H9 (cell line): ENCODE measurements around the gene EXOC2. TPM values are rescaled to one million over a fixed set of nuclear protein-coding genes. Genes with fewer than 3 reads are reported as not detected.
A peak's percentile ranks its signal among the peaks of the same experiment; 100 is the strongest.

Experiments
- DNase-seq: peaks from one replicate; pipeline ENCODE4 v3.0.0-alpha.2; 2017
- H2AFZ ChIP-seq: one replicate; pipeline ENCODE4 v1.6.1; 2013; ENCODE audit warnings: mild to moderate bottlenecking, low read length, control low read depth, moderate library complexity
- H2AK5ac ChIP-seq: 2 replicates; pipeline ENCODE4 v1.6.1; 2013; ENCODE audit warnings: low read length, control low read depth, mixed read lengths; ENCODE audit not compliant: insufficient read length
- H2BK120ac ChIP-seq: one replicate; pipeline ENCODE4 v1.6.1; 2013; ENCODE audit warnings: low read depth, mild to moderate bottlenecking, low read length, control low read depth, inconsistent platforms; ENCODE audit not compliant: poor library complexity, severe bottlenecking
- H2BK12ac ChIP-seq: 2 replicates; pipeline ENCODE4 v1.6.1; 2013; ENCODE audit warnings: low read length, control low read depth, mixed read lengths, low read depth; ENCODE audit not compliant: insufficient read length
- H2BK15ac ChIP-seq: 2 replicates; pipeline ENCODE4 v1.6.1; 2013; ENCODE audit warnings: low read depth, low read length, control low read depth
- H2BK20ac ChIP-seq: one replicate; pipeline ENCODE4 v1.6.1; 2013; ENCODE audit warnings: low read depth, mild to moderate bottlenecking, low read length, control low read depth, inconsistent platforms; ENCODE audit not compliant: poor library complexity, severe bottlenecking
- H2BK5ac ChIP-seq: 2 replicates; pipeline ENCODE4 v1.6.1; 2013; ENCODE audit warnings: low read length, control low read depth, mixed read lengths; ENCODE audit not compliant: insufficient read length
- H3K14ac ChIP-seq: 2 replicates; pipeline ENCODE4 v1.6.1; 2013; ENCODE audit warnings: low read length, control low read depth; ENCODE audit not compliant: insufficient read depth
- H3K18ac ChIP-seq: 2 replicates; pipeline ENCODE4 v1.6.1; 2013; ENCODE audit warnings: low read depth, mild to moderate bottlenecking, mixed read lengths, low read length, control low read depth; ENCODE audit not compliant: insufficient read length
- H3K23ac ChIP-seq: 2 replicates; pipeline ENCODE4 v1.6.1; 2013; ENCODE audit warnings: low read length, control low read depth, mixed read lengths, low read depth; ENCODE audit not compliant: insufficient read length
- H3K23me2 ChIP-seq: 2 replicates; pipeline ENCODE4 v1.6.1; 2013; ENCODE audit warnings: low read depth, mild to moderate bottlenecking, mixed read lengths, low read length, control low read depth; ENCODE audit not compliant: insufficient read length, poor library complexity, severe bottlenecking
- H3K27ac ChIP-seq: 2 replicates; pipeline ENCODE4 v1.5.1; 2013; ENCODE audit warnings: low read length, control low read depth, mixed read lengths, low read depth; ENCODE audit not compliant: insufficient read length
- H3K27me3 ChIP-seq: 2 replicates; pipeline ENCODE4 v1.6.1; 2013; ENCODE audit warnings: low read length, control low read depth, inconsistent platforms; ENCODE audit not compliant: insufficient read depth
- H3K4ac ChIP-seq: 2 replicates; pipeline ENCODE4 v1.6.1; 2013; ENCODE audit warnings: low read depth, mild to moderate bottlenecking, control low read depth, inconsistent platforms, low read length, moderate library complexity
- H3K4me1 ChIP-seq: 2 replicates; pipeline ENCODE4 v1.6.1; 2013; ENCODE audit warnings: low read length, control low read depth, inconsistent platforms; ENCODE audit not compliant: insufficient read depth
- H3K4me2 ChIP-seq: 2 replicates; pipeline ENCODE4 v1.6.1; 2013; ENCODE audit warnings: low read length, control low read depth, mixed read lengths; ENCODE audit not compliant: insufficient read length, insufficient read depth
- H3K56ac ChIP-seq: 2 replicates; pipeline ENCODE4 v1.6.1; 2013; ENCODE audit warnings: low read depth, mild to moderate bottlenecking, mixed read lengths, low read length, control low read depth; ENCODE audit not compliant: insufficient read length
- H3K79me1 ChIP-seq: 2 replicates; pipeline ENCODE4 v1.6.1; 2013; ENCODE audit warnings: low read depth, mild to moderate bottlenecking, moderate library complexity, low read length, control low read depth, inconsistent platforms; ENCODE audit not compliant: insufficient read depth, poor library complexity, severe bottlenecking
- H3K79me2 ChIP-seq: 2 replicates; pipeline ENCODE4 v1.6.1; 2013; ENCODE audit warnings: low read length, control low read depth, inconsistent platforms; ENCODE audit not compliant: insufficient read depth
- H3K9ac ChIP-seq: 2 replicates; pipeline ENCODE4 v1.6.1; 2013; ENCODE audit warnings: low read length, control low read depth, mixed read lengths; ENCODE audit not compliant: insufficient read length; ENCODE audit errors: extremely low read depth
- H3K9me3 ChIP-seq: one replicate; pipeline ENCODE4 v1.6.1; 2013; ENCODE audit warnings: low read depth, low read length, inconsistent platforms; ENCODE audit not compliant: control insufficient read depth
- H3T11ph ChIP-seq: one replicate; pipeline ENCODE4 v1.6.1; 2013; ENCODE audit warnings: mild to moderate bottlenecking, low read length, control low read depth, inconsistent platforms
- H4K20me1 ChIP-seq: one replicate; pipeline ENCODE4 v1.6.1; 2013; ENCODE audit not compliant: control insufficient read depth, insufficient read length, insufficient read depth
- H4K5ac ChIP-seq: 2 replicates; pipeline ENCODE4 v1.6.1; 2013; ENCODE audit warnings: low read depth, mild to moderate bottlenecking, mixed read lengths, low read length, control low read depth; ENCODE audit not compliant: insufficient read length
- H4K8ac ChIP-seq: replicated peaks from 2 replicates; pipeline ENCODE4 v1.6.1; 2013; ENCODE audit warnings: low read length, control low read depth, mixed read lengths, low read depth; ENCODE audit not compliant: insufficient read length
- H4K91ac ChIP-seq: 2 replicates; pipeline ENCODE4 v1.6.1; 2013; ENCODE audit warnings: low read depth, mild to moderate bottlenecking, moderate library complexity, mixed read lengths, low read length, control low read depth; ENCODE audit not compliant: insufficient read length
- H3K27ac Mint-ChIP-seq, 3 experiments: 2 replicates in 2 of 3; 3 replicates in 1 of 3; pipeline ENCODE4 v1.8.0; 2020 to 2021; ENCODE audit warnings: mixed read lengths in 3 of 3, mild to moderate bottlenecking in 1 of 3, moderate library complexity in 1 of 3
- H3K27me3 Mint-ChIP-seq: 2 replicates; pipeline ENCODE4 v1.8.0; 2021; ENCODE audit warnings: low read depth, mild to moderate bottlenecking, moderate library complexity, mixed read lengths
- H3K36me3 Mint-ChIP-seq, 3 experiments: 2 replicates in 2 of 3; 3 replicates in 1 of 3; pipeline ENCODE4 v1.8.0; 2020 to 2021; ENCODE audit warnings: low read depth in 3 of 3, mixed read lengths in 3 of 3; ENCODE audit not compliant: insufficient read depth in 1 of 3
- H3K4me1 Mint-ChIP-seq, 2 experiments: 2 replicates each; pipeline ENCODE4 v1.8.0; 2020; ENCODE audit warnings: mixed read lengths in 2 of 2
- H3K4me3 Mint-ChIP-seq, 2 experiments: 2 replicates in 1 of 2; 3 replicates in 1 of 2; pipeline ENCODE4 v1.8.0; 2020 to 2021; ENCODE audit warnings: mild to moderate bottlenecking in 2 of 2, mixed read lengths in 2 of 2, moderate library complexity in 1 of 2
- H3K9me3 Mint-ChIP-seq, 2 experiments: 2 replicates in 1 of 2; 3 replicates in 1 of 2; pipeline ENCODE4 v1.8.0; 2020; ENCODE audit warnings: mild to moderate bottlenecking in 2 of 2, mixed read lengths in 2 of 2, moderate library complexity in 1 of 2
- WGBS: extraction: QIAGEN DNeasy Blood & Tissue Kit; methylation state at CpG from one replicate; pipeline ENCODE4 v1.1.7; 2013; ENCODE audit warnings: missing lambda C conversion rate, low lambda C conversion rate, mixed read lengths; ENCODE audit not compliant: insufficient read length; ENCODE audit errors: extremely low coverage; 5-methylcytosine and 5-hydroxymethylcytosine counted together
- total RNA-seq: library from RNA; stranded (reverse); gene quantifications from 2 replicates; pipeline ENCODE4 v1.2.1, GENCODE V29; 2021
- TF ChIP-seq, protein P1 (sequence below): fragments of 200-600 bp; sonication (generic); conservative IDR thresholded peaks from 3 replicates; pipeline ENCODE4 v1.8.0; 2021; ENCODE audit warnings: antibody characterized with exemption, mild to moderate bottlenecking

Gene EXOC2
- total RNA-seq, 1 experiment from 2014 or later: 29.9 TPM

GRCh38 chr6:657743-658142 is 35.2 kb downstream of the EXOC2 start:
- Histone ChIP-seq H4K8ac (no peak overlapping the region), H3K4ac (no peak overlapping the region), H2BK12ac (no peak overlapping the region), H3T11ph (no peak overlapping the region), H3K27me3 (no peaks in the 10 kb centered on the region), H2BK5ac (no peak overlapping the region), H2AFZ (no peak overlapping the region), H3K4me1 (peaks cover 8% of the 10 kb centered on the region), H3K27ac (no peak overlapping the region), H3K79me1 (no peaks in the 10 kb centered on the region), H4K91ac (no peak overlapping the region), H4K20me1 (no peaks in the 10 kb centered on the region), H4K5ac (no peak overlapping the region), H3K79me2 (peaks cover 5% of the 10 kb centered on the region; the same call in 1 of the 2 replicates), H2BK15ac (no peak overlapping the region), H3K56ac (no peak overlapping the region), H3K9me3 (no peaks in the 10 kb centered on the region), H2BK20ac (no peak overlapping the region), H3K4me2 (no peak overlapping the region), H3K14ac (no peak overlapping the region), H3K9ac (no peak overlapping the region), H3K18ac (no peak overlapping the region), H3K23me2 (no peaks in the 10 kb centered on the region), H3K23ac (no peak overlapping the region), H2AK5ac (no peak overlapping the region), H2BK120ac (no peak overlapping the region)
- Mint-ChIP-seq H3K27me3 (no peaks in the 10 kb centered on the region), H3K36me3 (peaks cover 11 to 19% (median 11%) of the 10 kb centered on the region in 3 experiments), H3K9me3 (no peaks in the 10 kb centered on the region; a peak in 1 of 5 replicates), H3K27ac (peak overlapping the region in 1 of 3 experiments; percentile 45; a peak in 2 of 7 replicates), H3K4me1 (peaks cover 60 to 66% of the 10 kb centered on the region in 2 experiments), H3K4me3 (no peak overlapping the region)
- no CpG with 5 or more reads among the region's 1 CpG for WGBS
- no peak for DNase-seq
- TF ChIP-seq, protein P1, sequence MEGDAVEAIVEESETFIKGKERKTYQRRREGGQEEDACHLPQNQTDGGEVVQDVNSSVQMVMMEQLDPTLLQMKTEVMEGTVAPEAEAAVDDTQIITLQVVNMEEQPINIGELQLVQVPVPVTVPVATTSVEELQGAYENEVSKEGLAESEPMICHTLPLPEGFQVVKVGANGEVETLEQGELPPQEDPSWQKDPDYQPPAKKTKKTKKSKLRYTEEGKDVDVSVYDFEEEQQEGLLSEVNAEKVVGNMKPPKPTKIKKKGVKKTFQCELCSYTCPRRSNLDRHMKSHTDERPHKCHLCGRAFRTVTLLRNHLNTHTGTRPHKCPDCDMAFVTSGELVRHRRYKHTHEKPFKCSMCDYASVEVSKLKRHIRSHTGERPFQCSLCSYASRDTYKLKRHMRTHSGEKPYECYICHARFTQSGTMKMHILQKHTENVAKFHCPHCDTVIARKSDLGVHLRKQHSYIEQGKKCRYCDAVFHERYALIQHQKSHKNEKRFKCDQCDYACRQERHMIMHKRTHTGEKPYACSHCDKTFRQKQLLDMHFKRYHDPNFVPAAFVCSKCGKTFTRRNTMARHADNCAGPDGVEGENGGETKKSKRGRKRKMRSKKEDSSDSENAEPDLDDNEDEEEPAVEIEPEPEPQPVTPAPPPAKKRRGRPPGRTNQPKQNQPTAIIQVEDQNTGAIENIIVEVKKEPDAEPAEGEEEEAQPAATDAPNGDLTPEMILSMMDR: no peak
